Measurements from ENCODE around the gene TEX261.

GRCh38 chr2:71006955-71007799 lies 12.5 kb upstream of the TEX261 start:
- TF ChIP-seq CTCF (IDR thresholded peaks at IDR 0.05 in 4 of 5, conservative IDR thresholded peaks at IDR 0.05 in 1 of 5) (no peak), POLR2A (IDR thresholded peaks at IDR 0.05) (no peak)
